Breast epithelium (tissue), 4 donors: Measurements from ENCODE around the gene ADARB2. TPM values are rescaled to one million over a fixed set of nuclear protein-coding genes. Genes with fewer than 3 reads are reported as not detected.

Experiments
- DNase-seq, 2 donors: peaks; one replicate each; pipeline ENCODE4 v3.0.0-alpha.2; 2019; ENCODE audit warnings: low spot score in 2 of 2
- H3K27ac ChIP-seq, 2 donors: fragments of 200-600 bp; sonication (generic) in 1 of 2; one replicate each; pipeline ENCODE4 v1.5.1; 2016 to 2019; ENCODE audit warnings: mild to moderate bottlenecking in 1 of 2
- H3K27me3 ChIP-seq, 2 donors: fragments of 200-600 bp; sonication (generic) in 1 of 2; one replicate each; pipeline versions ENCODE4 v1.5.1 to v1.6.0; 2017 to 2019; ENCODE audit warnings: control low read depth in 1 of 2, mild to moderate bottlenecking in 1 of 2
- H3K36me3 ChIP-seq: fragments of 200-600 bp; one replicate; pipeline ENCODE4 v1.5.1; 2019
- H3K4me1 ChIP-seq, 2 donors: fragments of 200-600 bp; sonication (generic); one replicate each; pipeline ENCODE4 v1.5.1; 2016 to 2019; ENCODE audit warnings: control low read depth in 1 of 2
- H3K4me3 ChIP-seq, 3 donors: fragments of 200-600 bp; sonication (generic); 1 replicate in 2 of 3; 2 replicates in 1 of 3; pipeline ENCODE4 v1.5.1; 2016 to 2019; ENCODE audit warnings: mild to moderate bottlenecking in 3 of 3, moderate library complexity in 2 of 3
- H3K9me3 ChIP-seq, 2 donors: fragments of 200-600 bp; sonication (generic) in 1 of 2; one replicate each; pipeline ENCODE4 v1.5.1; 2016 to 2019; ENCODE audit warnings: control low read depth in 1 of 2
- POLR2A ChIP-seq: fragments of 450-650 bp; IDR thresholded peaks from one replicate; pipeline ENCODE4 v1.6.1; 2016; ENCODE audit warnings: antibody characterized with exemption, mild to moderate bottlenecking, moderate library complexity
- POLR2AphosphoS5 ChIP-seq, 3 donors: sonication (generic); formaldehyde crosslinking; IDR thresholded peaks; one replicate each; pipeline ENCODE4 v1.6.1; 2017; ENCODE audit warnings: antibody characterized with exemption in 3 of 3
- intact Hi-C: fragments of 100-400 bp; cut with DNase I; formaldehyde crosslinking; loops from one replicate; pipeline ENCODE4 v1.15.1; 2023; ENCODE audit warnings: low total_unique reads
- total RNA-seq, 3 donors: library from RNA; depleted of rRNA; stranded (reverse); fragments of >200 nt; gene quantifications; one replicate each; pipeline ENCODE4 v1.1.0, GENCODE V29; 2016
- TF ChIP-seq, protein P1 (sequence below), 3 donors: fragments of 450-650 bp; IDR thresholded peaks; one replicate each; pipeline ENCODE4 v1.5.1; 2016 to 2017; ENCODE audit warnings: antibody characterized with exemption in 3 of 3, mild to moderate bottlenecking in 3 of 3, moderate library complexity in 3 of 3

The ADARB2 gene
- total RNA-seq, 3 donors from 2014 or later: 0.32 to 3.9 (median 2.0) TPM

- no peak for DNase-seq
- Histone ChIP-seq H3K27me3 (peaks cover 0 to under 1% of the 10 kb centered on the region in 2 donors), H3K27ac (no peak overlapping the region), H3K4me3 (no peak overlapping the region), H3K9me3 (no peaks in the 10 kb centered on the region), H3K36me3 (no peaks in the 10 kb centered on the region), H3K4me1 (no peaks in the 10 kb centered on the region)
- intact Hi-C loops: no loop called here
- TF ChIP-seq POLR2A (no peak), POLR2AphosphoS5 (IDR thresholded peaks at IDR 0.05) (no peak)
- TF ChIP-seq, protein P1, sequence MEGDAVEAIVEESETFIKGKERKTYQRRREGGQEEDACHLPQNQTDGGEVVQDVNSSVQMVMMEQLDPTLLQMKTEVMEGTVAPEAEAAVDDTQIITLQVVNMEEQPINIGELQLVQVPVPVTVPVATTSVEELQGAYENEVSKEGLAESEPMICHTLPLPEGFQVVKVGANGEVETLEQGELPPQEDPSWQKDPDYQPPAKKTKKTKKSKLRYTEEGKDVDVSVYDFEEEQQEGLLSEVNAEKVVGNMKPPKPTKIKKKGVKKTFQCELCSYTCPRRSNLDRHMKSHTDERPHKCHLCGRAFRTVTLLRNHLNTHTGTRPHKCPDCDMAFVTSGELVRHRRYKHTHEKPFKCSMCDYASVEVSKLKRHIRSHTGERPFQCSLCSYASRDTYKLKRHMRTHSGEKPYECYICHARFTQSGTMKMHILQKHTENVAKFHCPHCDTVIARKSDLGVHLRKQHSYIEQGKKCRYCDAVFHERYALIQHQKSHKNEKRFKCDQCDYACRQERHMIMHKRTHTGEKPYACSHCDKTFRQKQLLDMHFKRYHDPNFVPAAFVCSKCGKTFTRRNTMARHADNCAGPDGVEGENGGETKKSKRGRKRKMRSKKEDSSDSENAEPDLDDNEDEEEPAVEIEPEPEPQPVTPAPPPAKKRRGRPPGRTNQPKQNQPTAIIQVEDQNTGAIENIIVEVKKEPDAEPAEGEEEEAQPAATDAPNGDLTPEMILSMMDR (IDR thresholded peaks at IDR 0.05): no peak
Measured at GRCh38 chr10:1395025-1395480, 342.3 kb downstream of the ADARB2 start.

DNA sequence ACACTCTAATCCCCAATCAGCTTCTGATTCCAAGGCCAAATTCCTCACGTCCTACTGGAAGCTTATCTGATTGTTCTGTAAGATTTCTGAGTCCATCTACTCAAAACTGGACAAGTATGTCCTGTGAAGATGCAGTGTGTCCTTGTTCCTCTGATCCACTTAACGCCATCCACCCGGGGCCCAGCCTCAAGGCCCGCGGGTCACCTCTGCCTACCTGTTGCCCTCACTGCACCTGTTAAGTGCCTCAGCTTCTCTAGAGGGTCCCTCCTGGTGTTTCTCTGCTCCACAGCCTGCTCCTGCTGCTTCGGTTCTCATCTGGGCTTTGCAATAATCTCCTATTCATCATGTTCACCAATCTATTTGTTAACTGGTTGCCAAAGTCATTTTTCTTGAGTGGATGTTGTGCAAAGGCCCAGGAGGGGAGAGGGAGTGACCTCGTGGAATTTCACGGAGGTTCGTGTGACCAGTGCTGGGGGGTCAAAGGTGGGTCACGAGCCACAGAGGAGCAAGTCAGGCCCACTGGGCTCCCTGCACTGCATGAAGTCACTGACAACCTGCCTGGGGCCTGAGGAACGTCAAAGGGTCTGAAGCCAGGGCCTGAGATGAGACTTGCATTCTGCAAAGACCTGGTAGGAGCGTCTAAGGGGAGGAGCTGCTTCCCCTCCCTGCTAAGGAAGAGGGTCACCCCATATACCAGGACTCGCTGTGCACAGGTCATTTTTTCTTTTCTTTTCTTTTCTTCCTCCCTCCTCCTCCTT, 343.0 kb downstream of the ADARB2 start:
- Histone ChIP-seq H3K27ac (no peak overlapping the region), H3K4me1 (no peaks in the 10 kb centered on the region), H3K27me3 (no peaks in the 10 kb centered on the region), H3K9me3 (no peaks in the 10 kb centered on the region), H3K36me3 (no peaks in the 10 kb centered on the region), H3K4me3 (no peak overlapping the region)
- intact Hi-C loops: no loop called here
- no peak for DNase-seq
- TF ChIP-seq POLR2A: no peak

DNA sequence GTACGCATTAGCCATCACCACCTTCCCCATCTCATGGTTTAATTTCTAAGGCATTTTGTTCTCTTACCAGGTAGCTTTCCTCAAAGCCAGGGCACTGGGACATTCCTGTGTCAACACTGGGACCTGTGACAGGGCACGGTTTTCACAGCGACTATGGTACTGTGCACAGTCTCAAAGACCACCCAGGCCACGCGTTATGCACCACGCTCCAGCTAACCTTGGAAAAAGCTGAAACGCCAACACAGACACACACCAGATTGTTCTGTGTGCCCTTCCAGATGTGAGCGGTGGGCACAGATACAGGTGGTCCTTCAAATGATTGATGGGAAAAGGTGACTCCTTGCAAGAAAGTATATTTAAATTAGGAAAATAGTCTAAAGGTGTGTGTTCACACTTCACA, 343.8 kb downstream of the ADARB2 start:
- TF ChIP-seq POLR2A (no peak), POLR2AphosphoS5 (IDR thresholded peaks at IDR 0.05) (no peak)
- TF ChIP-seq, protein P1 (IDR thresholded peaks at IDR 0.05): no peak
- Histone ChIP-seq H3K4me1 (no peaks in the 10 kb centered on the region), H3K36me3 (no peaks in the 10 kb centered on the region), H3K4me3 (no peak overlapping the region), H3K9me3 (no peaks in the 10 kb centered on the region), H3K27me3 (no peaks in the 10 kb centered on the region), H3K27ac (no peak overlapping the region)
- intact Hi-C loops: no loop called here
- DNase-seq: peak; percentile 3 to 27

DNA sequence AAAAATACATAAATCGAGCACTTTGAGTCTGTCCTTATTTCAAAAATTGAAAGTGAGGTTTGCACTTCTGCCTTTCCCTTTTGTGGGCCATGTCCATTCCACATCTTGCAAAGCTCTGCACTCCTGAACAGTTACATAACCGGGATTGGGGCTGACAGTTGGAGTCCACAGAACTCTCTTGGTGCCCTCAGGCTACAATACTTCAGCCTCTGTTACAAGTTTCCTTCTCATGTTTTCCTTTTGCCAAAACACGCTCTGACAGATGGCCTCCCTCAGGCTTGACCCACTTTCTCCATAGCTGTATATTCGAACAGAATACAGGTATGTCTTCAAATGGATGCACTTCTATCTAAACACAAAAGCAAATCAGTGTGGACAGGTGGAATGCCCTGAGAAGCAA, 345.2 kb downstream of the ADARB2 start:
- Histone ChIP-seq H3K27me3 (no peaks in the 10 kb centered on the region), H3K27ac (no peak overlapping the region), H3K4me1 (no peaks in the 10 kb centered on the region), H3K4me3 (no peak overlapping the region), H3K36me3 (no peaks in the 10 kb centered on the region), H3K9me3 (no peaks in the 10 kb centered on the region)
- DNase-seq: peak in 1 of 2 donors; percentile 3
- TF ChIP-seq, protein P1 (IDR thresholded peaks at IDR 0.05): no peak
- TF ChIP-seq POLR2A: no peak
- TF ChIP-seq POLR2AphosphoS5 (IDR thresholded peaks at IDR 0.05): no peak
- intact Hi-C loops: no loop called here

DNA sequence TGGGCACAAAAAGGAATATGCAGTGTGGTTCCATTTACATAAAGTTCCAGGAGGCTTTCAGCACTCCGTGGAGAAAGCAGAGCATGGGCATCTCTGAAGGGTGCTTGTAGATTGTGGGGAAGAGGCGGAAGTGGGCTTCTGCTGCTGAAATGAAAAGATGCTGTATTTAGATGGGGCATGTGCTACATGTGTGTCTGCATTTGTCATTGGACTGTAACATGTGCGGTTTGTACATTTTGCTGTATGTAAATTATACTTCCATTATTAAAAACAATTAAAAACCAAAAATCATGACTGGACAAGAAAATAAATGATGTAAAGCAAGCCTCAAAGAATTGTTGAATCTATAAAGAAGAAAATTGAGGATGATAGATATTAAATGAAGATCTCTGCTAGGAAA, 347.1 kb downstream of the ADARB2 start:
- H3K27me3 ChIP-seq: no peaks in the 10 kb centered on the region
- H3K4me3 ChIP-seq: no peak overlapping the region
- intact Hi-C loops: no loop called here
- no peak overlapping the region for H3K27ac ChIP-seq
- no peak for DNase-seq
- H3K9me3 ChIP-seq: peaks cover 0 to 6% of the 10 kb centered on the region in 2 donors
- no peaks in the 10 kb centered on the region for H3K36me3 ChIP-seq
- no peaks in the 10 kb centered on the region for H3K4me1 ChIP-seq
- TF ChIP-seq POLR2A (no peak), POLR2AphosphoS5 (IDR thresholded peaks at IDR 0.05) (no peak)
- TF ChIP-seq, protein P1 (IDR thresholded peaks at IDR 0.05): no peak
